Spleen (tissue), 7 donors: ENCODE measurements around the gene ACSF2.

Source experiments
- CTCF ChIP-seq, 11 experiments: fragments of 200-600 bp in 7 of 11; fragments of 450-650 bp in 4 of 11; sonication (generic) in 4 of 11; IDR thresholded peaks in 8 of 11; conservative IDR thresholded peaks in 3 of 11; 1 replicate in 7 of 11; 2 replicates in 4 of 11; pipeline versions ENCODE4 v1.4.0 to v1.8.0; 2016 to 2021; ENCODE audit warnings: antibody characterized with exemption in 11 of 11, inconsistent platforms in 4 of 11, mild to moderate bottlenecking in 1 of 11
- POLR2A ChIP-seq, 3 donors: fragments of 450-650 bp; IDR thresholded peaks; one replicate each; pipeline ENCODE4 v1.5.1; 2017; ENCODE audit warnings: antibody characterized with exemption in 3 of 3, mild to moderate bottlenecking in 1 of 3
- POLR2AphosphoS5 ChIP-seq, 3 donors: sonication (generic); formaldehyde crosslinking; IDR thresholded peaks; one replicate each; pipeline ENCODE4 v1.5.1; 2017; ENCODE audit warnings: antibody characterized with exemption in 3 of 3
- donor health status: DM: no; HTN: no; CAD: no; lungs with moderate emphysema.
- donor health status: DM: no; HTN: no; CAD: no.
- donor health status: DM: no; HTN: no; CAD: no.

GRCh38 chr17:50388728-50389127, 37.3 kb upstream of the ACSF2 start:
- TF ChIP-seq POLR2A (IDR thresholded peaks at IDR 0.05) (no peak), CTCF (IDR thresholded peaks at IDR 0.05 in 8 of 11, conservative IDR thresholded peaks at IDR 0.05 in 3 of 11) (no peak), POLR2AphosphoS5 (IDR thresholded peaks at IDR 0.05) (no peak)
